OCI-M1 (cell line): ENCODE measurements around the gene TGIF1.
A peak's percentile ranks its signal among the peaks of the same experiment; 100 is the strongest.
"Not testable (repeated sequence)": the region's sequence is repeated elsewhere in the genome, so short reads cannot be mapped to it uniquely, and the experiment has no call there.

Source experiments
- DNase-seq: peaks from one replicate; lab custom pipeline; 2025; lab: John Stamatoyannopoulos, UW

The TGIF1 gene

GRCh38 chr18:3455907-3456685 lies 6.1 kb downstream of the TGIF1 start:
- DNase-seq, result no peak

GRCh38 chr18:3456686-3457069 lies 6.7 kb downstream of the TGIF1 start:
- no peak for DNase-seq

DNA sequence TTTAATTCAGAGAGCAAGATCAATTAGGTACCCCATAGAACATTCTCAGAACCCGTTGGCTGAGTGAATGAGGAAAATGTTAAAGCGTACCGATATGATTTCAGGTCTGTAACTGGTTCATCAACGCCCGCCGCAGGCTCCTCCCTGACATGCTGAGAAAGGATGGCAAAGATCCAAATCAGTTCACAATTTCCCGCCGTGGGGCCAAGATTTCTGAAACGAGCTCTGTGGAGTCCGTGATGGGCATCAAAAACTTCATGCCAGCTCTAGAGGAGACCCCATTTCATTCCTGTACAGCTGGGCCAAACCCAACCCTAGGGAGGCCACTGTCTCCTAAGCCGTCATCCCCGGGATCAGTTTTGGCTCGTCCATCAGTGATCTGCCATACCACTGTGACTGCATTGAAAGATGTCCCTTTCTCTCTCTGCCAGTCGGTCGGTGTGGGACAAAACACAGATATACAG lies 7.3 kb downstream of the TGIF1 start:
- DNase-seq, result no peak

GRCh38 chr18:3458378-3458777 lies 8.4 kb downstream of the TGIF1 start:
- no peak for DNase-seq

- DNase-seq, result no peak
These were observed 9.2 kb downstream of the TGIF1 start for GRCh38 chr18:3458952-3459853.

- DNase-seq, result no peak
These were observed 10.9 kb downstream of the TGIF1 start for GRCh38 chr18:3460823-3461398.

- no peak for DNase-seq
These were observed 11.7 kb downstream of the TGIF1 start for GRCh38 chr18:3461704-3462103.

DNA sequence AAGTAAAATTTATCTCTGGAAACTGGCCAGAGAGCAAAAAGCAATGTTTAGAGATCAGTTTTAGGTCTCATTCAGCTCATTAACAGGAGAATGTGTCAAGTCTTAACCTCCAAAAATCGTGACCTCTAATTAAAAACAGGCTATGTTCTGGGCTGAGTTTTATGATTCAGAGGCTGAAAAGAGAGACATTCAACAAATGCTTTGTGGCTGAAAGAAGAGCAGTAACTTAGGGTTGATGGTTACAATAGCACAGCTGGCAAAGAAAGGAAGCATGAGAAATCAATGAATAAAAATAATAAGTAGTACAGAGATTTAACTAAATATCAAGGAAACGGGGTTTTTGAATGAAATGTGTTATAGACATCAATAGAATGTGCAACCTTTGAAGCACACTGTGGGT lies 13.1 kb downstream of the TGIF1 start:
- no peak for DNase-seq

- DNase-seq, result peak; percentile 43
These were observed 16.1 kb downstream of the TGIF1 start for GRCh38 chr18:3466045-3466444.

DNA sequence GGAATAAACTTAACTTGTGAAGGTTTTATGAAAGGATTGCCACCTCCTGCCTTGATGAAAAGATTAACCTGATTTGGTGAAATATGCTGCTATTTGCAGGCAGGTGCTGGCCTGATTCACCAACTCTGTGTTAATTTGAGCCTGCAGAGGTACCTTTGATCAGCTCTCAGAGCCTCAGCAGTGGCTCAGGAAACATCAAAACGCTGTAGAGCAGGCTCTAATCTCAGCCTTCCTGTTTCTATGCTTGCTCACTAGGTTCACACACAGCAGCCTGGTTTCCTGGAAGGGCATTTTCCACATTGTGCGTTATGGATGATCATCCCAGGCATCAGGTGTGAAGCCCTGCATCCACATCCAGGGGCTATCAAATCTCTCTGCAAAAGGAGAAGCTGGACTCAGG lies 16.9 kb downstream of the TGIF1 start:
- DNase-seq, result no peak

GRCh38 chr18:3468066-3468705 lies 18.2 kb downstream of the TGIF1 start:
- DNase-seq, result no peak

DNA sequence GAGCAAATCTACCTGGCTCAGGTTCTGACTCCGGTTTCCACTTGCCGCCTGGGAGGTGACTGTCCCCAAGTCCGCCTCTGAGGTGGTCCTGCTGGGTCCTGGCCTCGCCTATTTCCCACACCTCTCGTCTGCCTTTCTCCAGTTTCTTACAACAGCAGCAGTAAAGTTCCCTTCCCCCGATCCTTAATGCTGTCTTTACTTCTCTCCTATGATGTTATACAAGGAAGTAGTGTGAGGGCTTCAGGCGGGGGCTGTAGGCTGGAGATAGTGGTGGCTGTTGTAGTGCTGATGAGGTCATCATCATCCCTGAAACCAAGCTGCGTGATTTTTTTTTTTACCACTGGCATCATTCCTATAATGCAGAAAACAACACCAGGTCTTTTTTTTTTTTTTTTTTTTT lies 18.9 kb downstream of the TGIF1 start:
- peak; percentile 87 for DNase-seq

- DNase-seq, result no peak
These were observed 21.2 kb downstream of the TGIF1 start for GRCh38 chr18:3471141-3471648.

DNA sequence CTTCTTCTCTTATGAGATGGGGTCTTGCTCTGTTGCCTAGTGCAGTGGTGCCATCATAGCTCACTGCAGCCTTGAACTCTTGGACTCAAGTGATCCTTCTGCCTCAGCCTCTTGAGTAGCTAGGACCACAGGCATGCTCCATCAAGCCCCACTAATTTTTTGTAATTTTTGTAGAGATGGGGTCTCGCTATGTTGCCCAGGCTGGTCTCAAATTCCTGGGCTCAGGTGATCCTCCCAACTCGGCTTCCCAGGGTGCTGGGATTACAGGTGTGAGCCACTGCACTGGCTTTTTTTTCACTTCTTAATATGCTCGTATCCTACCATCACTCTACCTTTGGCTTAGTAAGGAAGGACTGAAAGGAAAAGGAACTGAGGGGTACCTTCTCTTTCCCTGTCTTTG lies 22.1 kb downstream of the TGIF1 start:
- DNase-seq, result not testable (repeated sequence)

GRCh38 chr18:3472681-3473544 lies 22.9 kb downstream of the TGIF1 start:
- DNase-seq, result no peak

- no peak for DNase-seq
These were observed 28.4 kb downstream of the TGIF1 start for GRCh38 chr18:3478262-3478978.

GRCh38 chr18:3479978-3480509 lies 30.1 kb downstream of the TGIF1 start:
- no peak for DNase-seq

DNA sequence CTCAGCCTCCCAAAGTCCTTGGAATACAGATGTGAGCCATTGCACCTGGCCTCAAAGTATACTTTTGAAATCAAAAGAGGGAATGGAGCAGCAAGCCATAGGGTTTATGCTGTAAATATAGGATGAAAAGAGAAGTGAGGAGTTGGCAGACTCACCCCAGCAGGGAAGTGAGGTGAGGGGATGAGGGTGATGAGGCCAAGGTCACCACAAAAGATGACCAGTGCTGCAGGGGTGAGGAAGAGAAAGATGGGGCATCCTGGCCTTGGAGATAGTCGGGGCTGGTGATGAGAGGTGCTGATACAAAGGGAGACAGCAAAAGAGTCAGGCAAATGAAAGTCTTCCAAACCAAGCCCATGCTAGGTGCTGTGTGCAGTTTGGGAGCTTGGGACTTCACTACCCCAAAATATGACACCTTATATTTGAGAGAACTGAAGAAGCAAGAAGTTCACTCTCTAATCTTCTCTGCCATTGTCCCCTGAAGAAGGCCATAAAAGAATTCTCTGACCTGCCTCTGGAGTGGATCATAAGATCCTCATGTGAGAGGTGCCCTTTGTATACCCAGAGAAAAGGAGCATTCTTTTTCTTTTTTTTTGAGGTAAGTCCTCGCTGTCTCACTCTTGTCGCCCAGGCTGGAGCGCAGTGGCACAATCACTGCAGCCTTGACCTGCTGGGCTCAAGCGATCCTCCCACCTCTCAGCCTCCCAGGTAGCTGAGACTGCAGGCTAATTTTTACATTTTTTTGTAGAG lies 31.0 kb downstream of the TGIF1 start:
- no peak for DNase-seq

DNA sequence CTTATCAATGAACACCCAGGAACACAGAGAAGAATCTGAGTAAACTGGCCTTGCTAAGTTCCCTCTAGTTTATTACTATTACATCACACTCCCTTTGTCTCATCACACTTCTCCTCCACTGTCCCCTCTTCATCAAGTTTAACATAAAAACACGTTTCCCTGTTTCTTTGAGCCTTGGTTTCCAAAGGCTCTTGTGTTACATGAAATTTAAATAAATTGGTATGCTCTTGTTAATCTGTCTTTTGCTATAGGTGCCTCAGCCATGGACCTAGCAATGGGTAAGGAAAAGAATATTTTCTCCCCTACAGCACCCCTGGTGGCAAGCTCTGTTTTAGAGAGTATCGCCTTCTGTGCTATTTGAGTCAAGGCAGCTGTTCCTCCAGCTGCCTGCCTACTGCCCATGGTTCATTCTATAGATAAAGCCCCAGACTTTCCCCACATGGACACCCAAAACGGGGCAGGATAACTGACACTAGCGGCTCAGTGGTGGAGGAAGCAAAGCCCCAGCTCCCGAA lies 31.8 kb downstream of the TGIF1 start:
- peak; percentile 94 for DNase-seq
